Esophagus muscularis mucosa (tissue), 3 donors: ENCODE data around the gene POLR2C.

Experiments used
- POLR2AphosphoS5 ChIP-seq, 2 donors: sonication (generic); formaldehyde crosslinking; IDR thresholded peaks; one replicate each; pipeline ENCODE4 v1.6.1; 2017; ENCODE audit warnings: antibody characterized with exemption in 2 of 2
- TF ChIP-seq, protein P1 (sequence below), 3 experiments: fragments of 200-600 bp in 2 of 3; fragments of 450-650 bp in 1 of 3; sonication (generic) in 2 of 3; IDR thresholded peaks; one replicate each; pipeline ENCODE4 v1.5.1; 2017 to 2019; ENCODE audit warnings: antibody characterized with exemption in 3 of 3, mild to moderate bottlenecking in 2 of 3, moderate library complexity in 1 of 3

DNA sequence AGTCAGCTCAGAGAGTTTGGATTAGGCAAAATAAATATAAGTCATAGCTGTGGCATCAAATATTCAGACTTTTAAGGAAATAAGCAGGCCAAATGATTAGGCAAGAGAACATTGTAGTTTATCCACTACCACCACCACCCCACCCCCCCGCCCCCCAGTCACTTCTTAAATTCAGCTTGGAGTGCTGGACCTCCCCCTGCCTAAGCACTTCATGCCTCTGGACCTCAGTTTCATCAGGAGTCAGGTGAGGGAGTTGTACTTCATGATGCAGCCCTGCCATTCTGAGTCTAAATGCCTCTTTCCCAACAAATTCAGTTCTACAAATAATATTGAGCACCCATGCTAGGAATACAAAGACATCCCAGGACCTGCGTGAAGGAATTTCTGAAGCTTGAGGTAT, 2.0 kb downstream of the POLR2C start:
- TF ChIP-seq, protein P1, sequence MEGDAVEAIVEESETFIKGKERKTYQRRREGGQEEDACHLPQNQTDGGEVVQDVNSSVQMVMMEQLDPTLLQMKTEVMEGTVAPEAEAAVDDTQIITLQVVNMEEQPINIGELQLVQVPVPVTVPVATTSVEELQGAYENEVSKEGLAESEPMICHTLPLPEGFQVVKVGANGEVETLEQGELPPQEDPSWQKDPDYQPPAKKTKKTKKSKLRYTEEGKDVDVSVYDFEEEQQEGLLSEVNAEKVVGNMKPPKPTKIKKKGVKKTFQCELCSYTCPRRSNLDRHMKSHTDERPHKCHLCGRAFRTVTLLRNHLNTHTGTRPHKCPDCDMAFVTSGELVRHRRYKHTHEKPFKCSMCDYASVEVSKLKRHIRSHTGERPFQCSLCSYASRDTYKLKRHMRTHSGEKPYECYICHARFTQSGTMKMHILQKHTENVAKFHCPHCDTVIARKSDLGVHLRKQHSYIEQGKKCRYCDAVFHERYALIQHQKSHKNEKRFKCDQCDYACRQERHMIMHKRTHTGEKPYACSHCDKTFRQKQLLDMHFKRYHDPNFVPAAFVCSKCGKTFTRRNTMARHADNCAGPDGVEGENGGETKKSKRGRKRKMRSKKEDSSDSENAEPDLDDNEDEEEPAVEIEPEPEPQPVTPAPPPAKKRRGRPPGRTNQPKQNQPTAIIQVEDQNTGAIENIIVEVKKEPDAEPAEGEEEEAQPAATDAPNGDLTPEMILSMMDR (IDR thresholded peaks at IDR 0.05), result no peak
- no peak for TF ChIP-seq POLR2AphosphoS5 (IDR thresholded peaks at IDR 0.05)
